Measurements from ENCODE around the gene ITPA. TPM values are rescaled to one million over a fixed set of nuclear protein-coding genes. Genes with fewer than 3 reads are reported as not detected.

Gene ITPA
- 19.4 and 26.2 TPM in 2 replicates for total RNA-seq

DNA sequence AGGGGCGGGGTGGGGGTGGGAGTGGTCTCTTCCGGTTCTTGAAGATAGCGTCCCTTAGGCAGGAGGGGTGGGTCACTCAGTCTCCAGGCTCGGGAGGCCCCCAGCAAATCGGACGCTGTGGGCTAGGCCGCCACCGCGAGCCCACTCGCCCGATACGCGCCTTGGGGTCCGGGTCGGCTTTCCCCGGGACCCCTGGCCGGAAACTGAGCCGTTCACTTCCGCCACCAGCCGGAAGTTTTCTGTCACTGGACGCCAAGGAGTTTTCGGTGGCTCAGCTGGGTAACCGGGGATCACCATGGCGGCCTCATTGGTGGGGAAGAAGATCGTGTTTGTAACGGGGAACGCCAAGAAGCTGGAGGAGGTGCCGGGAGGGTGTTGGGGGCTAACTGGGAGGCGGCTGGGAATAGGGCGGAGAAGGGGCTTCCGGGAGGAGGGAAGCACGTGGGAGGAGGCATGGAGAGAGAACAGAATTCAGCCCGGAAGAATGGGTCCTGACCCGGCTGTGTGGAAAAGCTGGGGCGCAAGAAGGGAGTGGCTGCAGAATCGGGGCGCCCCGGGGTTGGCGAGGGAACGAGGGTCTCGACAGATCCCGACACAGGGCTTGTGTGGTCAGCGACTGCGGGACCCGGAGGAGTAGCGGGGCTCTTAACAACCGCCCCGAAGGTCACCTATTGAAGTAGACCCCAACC lies at the start of gene ITPA:
Gene ITPA (plus strand): TSS at position 242 of the 689 bp plus-strand sequence. CDS start 54 bp downstream, at position 296.

DNA sequence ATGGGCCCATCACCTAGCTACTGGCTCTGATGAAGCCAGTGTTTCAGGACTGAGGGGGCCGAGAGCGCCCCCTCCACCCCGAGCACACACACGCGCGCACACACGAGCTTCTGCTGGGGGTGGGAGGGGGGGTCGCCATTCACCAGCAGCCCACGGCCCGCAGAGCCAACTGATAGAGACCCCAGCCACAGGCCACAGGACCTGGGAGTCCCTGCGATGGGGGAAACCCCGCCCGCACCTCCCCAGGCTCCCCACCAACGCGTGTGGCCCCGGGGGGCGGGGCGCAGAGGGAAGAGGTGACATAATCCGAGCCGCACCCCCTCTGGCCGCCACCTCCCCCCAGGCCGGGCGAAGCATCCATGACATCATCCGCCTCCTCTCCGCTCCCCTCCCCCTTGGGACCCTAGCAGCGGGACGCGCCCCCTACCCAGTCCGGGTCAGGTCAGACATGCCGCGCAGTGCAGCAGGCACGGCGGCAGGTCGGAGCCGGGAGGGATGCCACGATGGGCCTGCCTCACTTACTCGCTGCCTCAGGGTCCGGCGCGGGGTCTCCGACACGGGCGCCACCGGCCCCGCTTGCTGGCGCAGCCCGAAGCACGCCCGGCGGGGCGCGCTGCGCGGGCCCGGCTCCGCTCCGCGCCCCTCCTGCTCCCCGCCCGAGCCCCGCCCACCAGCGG lies 36.2 kb upstream of the ITPA start, which contains the start of gene LZTS3:
Gene LZTS3 (minus strand): TSS at position 617 of the 677 bp plus-strand sequence. CDS start 6,386 bp downstream, outside the sequence.

DNA sequence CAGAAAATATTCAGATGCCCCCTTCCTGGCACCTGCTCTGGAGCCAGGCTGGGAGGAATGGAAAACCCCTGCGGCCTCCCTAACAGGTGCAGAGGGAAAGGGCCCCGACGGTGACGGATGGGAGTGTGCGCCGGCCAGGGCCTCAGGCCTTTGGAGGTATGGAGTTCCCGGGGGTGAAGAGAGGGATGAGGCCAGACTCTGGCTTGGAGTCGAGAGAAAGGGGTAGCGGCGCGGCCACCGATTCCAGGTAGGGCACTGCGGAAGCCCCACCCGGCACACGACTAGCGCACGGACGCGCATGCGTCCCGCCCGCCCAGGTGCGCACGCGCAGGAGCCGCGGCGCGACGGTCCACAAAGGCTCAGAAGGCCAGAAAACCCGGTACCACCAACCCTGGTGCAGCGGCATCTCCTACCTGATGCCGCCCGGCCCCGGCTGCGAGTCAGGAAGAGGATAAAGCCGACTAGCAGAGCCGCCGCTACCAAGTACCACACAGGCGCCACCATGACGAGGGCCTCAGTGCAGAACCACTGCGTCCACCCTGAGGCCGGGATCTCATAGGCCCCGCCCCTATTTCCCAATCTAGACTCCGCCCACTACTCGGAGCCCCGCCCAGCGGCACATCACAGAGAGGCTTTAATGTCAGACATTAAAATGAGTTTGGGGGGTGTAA lies 5.0 kb upstream of the ITPA start, which contains the start of gene DDRGK1:
Gene DDRGK1 (minus strand): TSS at position 559 of the 671 bp plus-strand sequence. CDS start 55 bp downstream, at position 504.

DNA sequence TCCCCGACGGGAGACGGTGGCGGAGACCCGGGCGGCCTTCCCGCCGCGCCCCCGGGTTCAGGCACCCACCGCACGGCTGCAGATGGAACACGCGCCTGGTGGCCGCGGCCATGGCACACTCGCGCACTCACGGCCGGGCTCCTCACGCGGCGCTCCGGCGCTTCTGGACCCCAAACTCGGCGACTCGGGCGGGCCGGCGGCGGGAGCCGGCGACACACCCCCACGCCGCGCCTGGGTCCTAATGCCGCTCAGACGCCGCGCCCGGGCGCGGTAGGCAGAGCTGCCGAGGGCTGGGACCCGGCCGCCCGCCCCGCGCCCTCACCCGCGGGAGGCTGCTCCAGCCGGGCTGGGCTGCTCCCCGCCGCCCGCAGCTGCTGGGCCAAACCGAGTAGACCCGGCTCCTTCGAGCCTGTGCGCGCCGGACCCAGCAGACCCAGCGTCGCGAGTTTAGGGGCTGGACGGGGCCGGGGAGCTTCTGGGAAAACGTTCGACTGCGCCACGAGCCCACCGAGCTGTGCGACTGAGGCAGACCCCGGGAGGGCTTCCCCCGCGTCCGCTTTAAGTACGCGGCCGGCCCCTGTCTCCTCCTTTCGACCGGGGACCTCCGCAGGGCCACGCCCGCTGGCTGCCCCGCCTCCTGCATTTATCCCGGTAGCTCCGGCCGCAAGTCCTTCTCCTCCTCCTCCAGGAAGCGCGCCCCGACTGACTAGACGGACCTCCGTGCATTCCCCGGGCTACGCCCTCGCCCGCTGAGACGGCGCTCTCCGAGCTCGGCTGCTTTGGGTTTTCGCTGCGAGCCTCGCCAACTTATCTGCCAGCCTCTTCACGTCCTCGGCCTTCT lies 29.9 kb downstream of the ITPA start, which contains the start of gene SLC4A11:
Gene SLC4A11 (minus strand): TSS at position 165 of the 841 bp plus-strand sequence. CDS start 53 bp downstream, at position 112.

Other genes with a start within 250 kb of the ITPA start
- 0.26 and 0.43 TPM in 2 replicates for gene GNRH2, start 165.9 kb upstream of the ITPA start, total RNA-seq
- gene MRPS26, start 163.4 kb upstream of the ITPA start, total RNA-seq = 23.7 and 31.2 TPM in 2 replicates
- not detected in 2 replicates for gene OXT, start 137.9 kb upstream of the ITPA start, total RNA-seq
- not detected in 2 replicates for gene AVP, start 124.8 kb upstream of the ITPA start, total RNA-seq
- gene FASTKD5, start 49.6 kb upstream of the ITPA start, total RNA-seq = 11.9 and 12.5 TPM in 2 replicates
- 3.7 TPM in 2 replicates for gene UBOX5, start 49.6 kb upstream of the ITPA start, total RNA-seq
- 7.5 and 12.6 TPM in 2 replicates for gene LZTS3, start 35.9 kb upstream of the ITPA start, total RNA-seq
- gene DDRGK1, start 4.8 kb upstream of the ITPA start, total RNA-seq = 21.9 and 23.3 TPM in 2 replicates
- 0.20 and 1.2 TPM in 2 replicates for gene SLC4A11, start 29.7 kb downstream of the ITPA start, total RNA-seq
- gene DNAAF9, start 198.2 kb downstream of the ITPA start, total RNA-seq = 18.9 and 24.7 TPM in 2 replicates